ENCODE results near the gene KIF5A.
"Not testable (repeated sequence)": the region's sequence is repeated elsewhere in the genome, so short reads cannot be mapped to it uniquely, and the experiment has no call there.

The KIF5A gene

DNA sequence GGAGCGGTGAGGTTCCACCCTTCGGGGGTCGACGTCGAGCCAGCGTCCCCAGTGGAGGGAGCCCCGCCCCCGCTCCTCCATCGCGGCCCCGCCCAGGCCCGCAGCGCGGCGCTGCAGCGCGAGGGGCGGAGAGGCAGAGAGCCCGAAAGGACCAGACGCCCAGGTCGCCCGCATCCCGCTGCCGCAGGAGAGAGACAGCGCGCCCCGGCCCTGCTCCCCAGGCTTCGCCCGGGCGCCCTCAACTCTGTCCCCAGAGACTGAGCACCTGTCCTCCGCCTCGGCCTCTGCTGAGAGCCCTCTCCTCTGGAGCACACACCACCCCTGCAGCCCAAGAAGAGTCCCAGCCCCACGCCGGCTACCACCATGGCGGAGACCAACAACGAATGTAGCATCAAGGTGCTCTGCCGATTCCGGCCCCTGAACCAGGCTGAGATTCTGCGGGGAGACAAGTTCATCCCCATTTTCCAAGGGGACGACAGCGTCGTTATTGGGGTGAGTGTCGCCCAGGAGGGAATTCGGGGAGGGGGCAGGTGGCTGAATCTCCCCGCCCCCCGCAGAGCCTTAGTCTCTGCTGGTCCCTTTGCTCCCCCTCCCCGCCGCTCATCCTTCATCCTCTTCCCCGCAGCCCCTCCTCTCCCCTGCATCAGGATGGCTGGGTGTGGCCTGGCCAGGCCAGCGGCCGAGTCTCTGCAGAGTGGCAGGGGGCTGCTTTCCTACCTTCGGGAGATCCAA lies at the start of gene KIF5A:
KIF5A (plus strand) TSS at position 136 of the 732 bp plus-strand sequence; CDS start at position 364, 228 bp downstream.
- DNase-seq: peak; percentile 8

DNA sequence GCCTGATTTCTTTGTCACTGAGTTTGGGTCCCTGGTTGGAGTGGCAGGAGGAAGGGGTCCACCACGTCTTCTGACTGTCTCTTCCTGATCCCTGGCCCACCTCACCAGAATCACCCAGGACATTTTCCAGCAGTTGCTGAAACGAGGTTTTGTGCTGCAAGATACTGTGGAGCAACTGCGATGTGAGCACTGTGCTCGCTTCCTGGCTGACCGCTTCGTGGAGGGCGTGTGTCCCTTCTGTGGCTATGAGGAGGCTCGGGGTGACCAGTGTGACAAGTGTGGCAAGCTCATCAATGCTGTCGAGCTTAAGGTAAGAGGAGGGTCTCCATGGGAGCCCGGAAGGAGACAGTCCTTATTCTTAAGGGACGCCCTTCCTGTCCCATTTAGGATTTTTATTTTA lies 49.6 kb upstream of the KIF5A start:
- DNase-seq: no peak

DNA sequence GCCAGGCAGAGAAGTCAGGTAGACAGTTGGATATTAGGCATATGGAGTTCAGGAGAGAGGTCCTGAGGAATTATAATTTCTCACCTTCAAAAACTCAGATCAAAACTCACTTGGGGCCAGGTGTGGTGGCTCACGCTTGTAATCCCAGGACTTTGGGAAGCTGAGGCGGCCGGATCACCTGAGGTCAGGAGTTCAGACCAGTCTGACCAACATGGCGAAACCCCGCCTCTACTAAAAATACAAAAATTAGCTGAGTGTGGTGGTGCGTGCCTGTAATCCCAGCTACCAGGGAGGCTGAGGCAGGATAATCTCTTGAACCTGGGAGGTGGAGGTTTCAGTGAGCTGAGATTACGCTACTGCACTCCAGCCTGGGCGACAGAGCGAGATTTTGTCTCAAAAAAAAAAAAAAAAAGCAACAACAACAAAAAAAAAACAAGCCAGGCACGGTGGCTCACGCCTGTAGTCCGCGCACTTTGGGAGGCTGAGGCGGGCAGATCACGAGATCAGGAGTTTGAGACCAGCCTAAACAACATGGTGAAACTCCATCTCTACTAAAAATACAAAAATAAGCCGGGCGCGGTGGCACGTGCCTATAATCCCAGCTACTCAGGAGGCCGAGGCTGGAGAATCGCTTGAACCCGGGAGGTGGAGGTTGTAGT lies 47.4 kb upstream of the KIF5A start:
- not testable (repeated sequence) for DNase-seq

DNA sequence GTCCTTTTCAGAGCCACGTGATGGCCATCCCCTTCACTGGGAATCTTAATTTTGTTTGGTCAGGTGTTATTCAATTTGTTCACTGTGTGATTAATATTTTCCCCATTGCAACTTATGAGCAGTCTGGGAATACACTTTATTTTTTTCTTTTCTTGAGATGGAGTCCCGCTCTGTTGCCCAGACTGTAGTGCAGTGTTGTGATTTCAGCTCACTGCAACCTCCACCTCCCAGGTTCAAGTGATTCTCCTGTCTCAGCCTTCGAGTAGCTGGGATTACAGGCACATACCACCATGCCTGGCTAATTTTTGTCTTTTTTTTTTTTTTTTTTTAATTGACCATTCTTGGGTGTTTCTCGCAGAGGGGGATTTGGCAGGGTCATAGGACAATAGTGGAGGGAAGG lies 43.3 kb upstream of the KIF5A start:
- not testable (repeated sequence) for DNase-seq

DNA sequence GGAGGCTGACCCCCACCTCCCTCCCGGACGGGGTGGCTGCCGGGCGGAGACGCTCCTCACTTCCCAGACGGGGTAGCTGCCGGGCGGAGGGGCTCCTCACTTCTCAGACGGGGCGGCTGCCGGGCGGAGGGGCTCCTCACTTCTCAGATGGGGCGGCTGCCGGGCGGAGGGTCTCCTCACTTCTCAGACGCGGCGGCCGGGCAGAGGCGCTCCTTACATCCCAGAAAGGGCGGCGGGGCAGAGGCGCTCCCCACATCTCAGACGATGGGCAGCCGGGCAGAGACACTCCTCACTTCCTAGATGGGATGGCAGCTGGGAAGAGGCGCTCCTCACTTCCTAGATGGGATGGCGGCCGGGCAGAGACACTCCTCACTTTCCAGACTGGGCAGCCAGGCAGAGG lies 42.0 kb upstream of the KIF5A start:
- not testable (repeated sequence) for DNase-seq

GRCh38 chr12:57511161-57511560 lies 38.7 kb upstream of the KIF5A start:
- DNase-seq: no peak

DNA sequence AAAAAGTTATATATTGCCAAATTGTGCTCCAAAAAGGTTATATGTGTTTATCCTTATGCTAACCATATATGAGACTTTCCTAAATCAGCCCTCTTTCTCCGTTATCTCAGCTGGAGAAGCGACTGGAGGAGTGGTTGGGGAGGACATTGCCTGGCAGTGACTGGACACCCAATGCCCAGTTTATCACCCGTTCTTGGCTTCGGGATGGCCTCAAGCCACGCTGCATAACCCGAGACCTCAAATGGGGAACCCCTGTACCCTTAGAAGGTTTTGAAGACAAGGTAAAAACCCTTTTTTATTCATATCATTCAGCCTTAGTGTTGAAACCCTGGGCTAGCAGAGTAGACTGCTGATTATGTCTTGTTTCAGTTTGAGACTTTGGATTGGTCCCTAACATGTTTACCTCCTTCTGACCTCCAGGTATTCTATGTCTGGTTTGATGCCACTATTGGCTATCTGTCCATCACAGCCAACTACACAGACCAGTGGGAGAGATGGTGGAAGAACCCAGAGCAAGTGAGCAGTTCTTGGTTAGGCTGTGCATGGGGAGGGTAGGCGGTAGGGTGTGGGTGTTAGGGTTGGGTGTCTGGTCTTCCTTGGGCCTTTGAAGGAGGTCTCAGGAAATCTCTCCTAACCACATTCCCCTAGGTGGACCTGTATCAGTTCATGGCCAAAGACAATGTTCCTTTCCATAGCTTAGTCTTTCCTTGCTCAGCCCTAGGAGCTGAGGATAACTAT lies 38.1 kb upstream of the KIF5A start:
- DNase-seq: no peak

GRCh38 chr12:57512665-57513064 lies 37.2 kb upstream of the KIF5A start:
- DNase-seq: no peak

- no peak for DNase-seq
These were observed 36.6 kb upstream of the KIF5A start for GRCh38 chr12:57513266-57513665.

DNA sequence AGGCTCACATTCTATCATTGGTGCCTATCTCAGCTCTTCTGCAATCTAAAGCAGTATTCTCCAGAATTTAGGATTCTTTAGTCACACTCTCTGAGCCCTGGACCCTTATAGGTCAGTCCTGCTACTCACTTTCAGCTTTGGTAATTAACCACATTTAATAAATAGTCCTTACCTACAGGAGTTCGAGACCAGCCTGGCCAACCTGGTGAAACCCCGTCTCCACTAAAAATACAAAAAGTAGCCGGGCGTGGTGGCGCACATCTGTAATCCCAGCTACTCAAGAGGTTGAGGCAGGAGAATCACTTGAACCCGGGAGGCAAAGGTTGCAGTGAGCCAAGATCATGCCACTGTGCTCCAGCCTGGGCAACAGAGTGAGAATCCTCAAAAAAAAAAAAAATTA lies 36.2 kb upstream of the KIF5A start:
- not testable (repeated sequence) for DNase-seq

DNA sequence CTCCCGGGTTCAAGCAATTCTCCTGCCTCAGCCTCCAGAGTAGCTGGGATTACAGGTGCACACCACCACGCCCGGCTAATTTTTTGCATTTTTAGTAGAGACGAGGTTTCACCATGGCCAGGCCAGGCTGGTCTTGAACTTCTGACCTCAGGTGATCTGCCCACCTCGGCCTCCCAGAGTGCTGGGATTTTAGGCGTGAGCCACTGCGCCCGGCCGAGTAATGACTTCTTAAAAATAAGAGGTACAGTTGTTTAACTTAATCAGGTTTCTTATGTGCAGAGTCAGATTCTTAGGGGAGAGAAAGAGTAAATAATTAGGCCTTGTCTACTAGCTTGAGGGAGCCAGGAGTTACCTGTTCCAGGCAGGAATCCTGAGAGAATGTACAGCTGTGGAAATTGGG lies 35.6 kb upstream of the KIF5A start:
- DNase-seq: not testable (repeated sequence)

- no peak for DNase-seq
These were observed 35.0 kb upstream of the KIF5A start for GRCh38 chr12:57514720-57515407.

DNA sequence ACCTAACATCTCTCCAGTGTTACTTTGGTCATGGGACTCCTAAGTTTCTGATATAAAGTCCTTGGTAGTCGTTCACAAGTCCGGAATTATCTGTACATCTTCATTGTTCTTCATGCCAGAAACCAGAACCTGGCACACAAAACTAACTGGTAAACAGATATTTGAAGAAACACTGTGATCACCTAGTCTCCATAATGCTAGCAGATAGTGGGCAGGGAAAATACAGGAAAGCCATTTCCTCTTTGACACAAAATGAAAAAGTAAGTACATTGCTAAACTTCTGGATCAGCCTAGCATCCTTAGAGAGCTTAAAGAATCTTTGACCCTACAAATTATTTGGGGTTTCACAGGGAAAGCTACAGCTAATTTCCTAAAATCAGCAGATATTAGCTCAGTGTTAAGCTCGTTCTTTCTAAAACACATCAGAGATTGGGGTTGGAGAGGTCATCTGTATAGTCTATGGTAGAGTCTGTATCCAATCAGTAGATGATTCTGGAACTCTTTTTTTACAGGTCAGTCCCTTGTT lies 34.4 kb upstream of the KIF5A start:
- DNase-seq: no peak

GRCh38 chr12:57515934-57516541 lies 33.8 kb upstream of the KIF5A start:
- no peak for DNase-seq

DNA sequence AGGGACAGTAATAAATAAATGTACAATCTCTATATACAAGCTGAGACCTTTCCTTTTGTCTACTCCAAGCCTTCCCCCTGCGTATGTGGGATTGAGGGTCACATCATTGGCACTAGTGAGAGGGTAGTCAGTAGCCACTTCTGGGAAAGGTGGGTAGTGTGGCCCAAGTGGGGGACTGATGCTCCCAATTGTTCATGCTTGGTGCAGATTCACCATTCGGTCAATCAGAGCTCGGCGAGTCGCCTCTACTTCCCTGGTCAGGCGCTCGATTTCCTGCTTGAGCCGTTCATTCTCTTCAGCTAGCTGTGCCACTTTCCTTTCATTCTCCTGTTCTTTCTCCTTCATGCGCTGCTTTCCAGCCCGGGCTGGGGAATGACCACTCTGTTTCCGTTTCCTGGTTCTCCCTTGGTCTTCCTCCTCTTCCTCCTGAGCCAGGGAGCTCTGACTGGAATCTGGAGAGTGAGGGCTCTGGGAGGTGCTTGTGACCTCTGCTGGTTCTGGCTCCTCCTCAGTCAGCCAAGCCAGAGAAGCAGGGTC lies 33.2 kb upstream of the KIF5A start:
- no peak for DNase-seq

GRCh38 chr12:57517187-57517586 lies 32.7 kb upstream of the KIF5A start:
- no peak for DNase-seq

GRCh38 chr12:57517718-57518117 lies 32.1 kb upstream of the KIF5A start:
- DNase-seq: not testable (repeated sequence)

GRCh38 chr12:57518176-57518919 lies 31.5 kb upstream of the KIF5A start:
- DNase-seq: no peak

GRCh38 chr12:57518920-57519795 lies 30.7 kb upstream of the KIF5A start:
- no peak for DNase-seq

DNA sequence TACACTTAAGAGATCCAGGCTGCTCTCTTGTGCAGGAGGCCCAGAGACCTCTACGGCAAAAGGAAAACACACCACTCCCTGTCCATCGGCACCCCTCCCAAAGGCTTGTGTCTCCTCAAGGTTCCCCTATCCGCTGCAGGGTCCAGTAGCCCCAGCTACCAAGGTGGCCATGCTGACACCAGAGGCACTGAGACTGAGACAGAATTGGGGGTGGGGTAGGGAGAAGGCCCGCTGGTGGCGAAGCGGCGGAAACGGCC lies 30.1 kb upstream of the KIF5A start:
- no peak for DNase-seq

All from NCI-H2227 treated with DMSO at 0.1 percent for 48 hours (cell line).